ENCODE measurements around the gene PLCD3. TPM values are rescaled to one million over a fixed set of nuclear protein-coding genes. Genes with fewer than 3 reads are reported as not detected.
A peak's percentile ranks its signal among the peaks of the same experiment; 100 is the strongest.

The PLCD3 gene
- total and polyA plus RNA-seq, 2 of the 13 experiments (the other 11 are each of a cell fraction or from before 2014, with no cell fraction given), result 11.3 to 39.1 TPM

DNA sequence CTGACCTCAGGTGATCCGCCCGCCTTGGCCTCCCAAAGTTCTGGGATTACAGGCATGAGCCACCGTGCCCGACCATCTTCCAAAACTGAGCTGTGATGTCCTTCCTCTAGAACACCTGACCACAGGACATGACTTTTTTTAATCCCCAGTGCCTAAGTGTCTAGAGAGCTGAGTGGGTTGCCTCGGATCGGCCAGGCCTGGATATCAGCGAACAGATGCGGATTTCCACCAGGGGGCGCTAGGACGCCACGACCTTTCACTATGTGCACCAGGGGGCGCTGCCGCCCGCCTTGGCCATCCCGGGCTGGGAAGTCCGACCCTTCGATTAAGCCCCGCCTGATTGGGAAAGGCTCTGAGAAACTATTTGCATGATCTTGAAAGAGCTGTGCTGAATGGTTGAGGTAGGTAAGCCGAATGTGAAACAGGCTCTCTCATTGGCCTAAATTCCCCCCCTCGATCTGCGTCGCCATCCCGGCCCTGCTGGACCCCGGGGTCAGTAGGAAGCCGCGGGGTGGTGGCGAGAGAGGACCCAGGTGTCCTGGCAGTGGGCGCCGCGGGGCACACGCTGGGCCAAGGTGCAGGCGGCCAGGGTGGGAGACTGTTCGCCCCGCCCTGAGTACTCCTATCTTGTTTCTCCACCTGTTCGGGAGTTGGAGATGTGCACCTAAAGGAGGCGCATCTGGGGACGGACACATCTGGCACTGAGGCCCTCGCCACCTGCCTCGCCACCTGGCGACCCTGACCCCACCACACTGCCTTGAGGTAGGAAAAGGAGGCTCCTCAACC is 3.1 kb upstream of the PLCD3 start, which contains the start of gene ACBD4 (continued):
- TF ChIP-seq NR2F2 (IDR thresholded peaks at IDR 0.05; ENCODE audit: borderline replicate concordance, low read depth) (peak; percentile 69; the same call in 1 of the 2 replicates), ATF7-NPFF (CRISPR knock-in tag; IDR thresholded peaks at IDR 0.05; ENCODE audit: low read depth) (peak; percentile 87), KMT2B (CRISPR knock-in tag; IDR thresholded peaks at IDR 0.05) (peak; percentile 68; the same call in 1 of the 2 replicates), ZMYM3 (CRISPR knock-in tag; IDR thresholded peaks at IDR 0.05) (peak; percentile 90), AGO1 (IDR thresholded peaks at IDR 0.05; ENCODE audit: low read depth, low read length, poor library complexity, severe bottlenecking) (peak; percentile 86), GTF3A (CRISPR knock-in tag; conservative IDR thresholded peaks at IDR 0.05) (peak; percentile 57; the same call in 1 of the 2 replicates), ZNF776 (CRISPR knock-in tag; IDR thresholded peaks at IDR 0.05) (0 out of 2 replicates have a peak, but pooled peaks have one; percentile 47), HMGA1 (CRISPR knock-in tag; conservative IDR thresholded peaks at IDR 0.05) (no peak), CHD4 (IDR thresholded peaks at IDR 0.05; ENCODE audit: borderline replicate concordance, low read length) (peak; percentile 73; the same call in 1 of the 2 replicates), ZNF713 (CRISPR knock-in tag; IDR thresholded peaks at IDR 0.05) (0 out of 2 replicates have a peak, but pooled peaks have one; percentile 32), ZNF619 (CRISPR knock-in tag; IDR thresholded peaks at IDR 0.05) (peak; percentile 81; the same call in 1 of the 2 replicates), ZSCAN31 (CRISPR knock-in tag; IDR thresholded peaks at IDR 0.05; ENCODE audit: low read depth) (peak; percentile 98), RFXAP (CRISPR knock-in tag; IDR thresholded peaks at IDR 0.05; ENCODE audit: borderline replicate concordance) (peak; percentile 84; the same call in 1 of the 2 replicates), ZBTB7A (CRISPR knock-in tag; IDR thresholded peaks at IDR 0.05) (peak; percentile 97), ZEB1 (IDR thresholded peaks at IDR 0.05; ENCODE audit: insufficient replicate concordance, low read depth) (peak; percentile 93), ZNF746 (CRISPR knock-in tag; IDR thresholded peaks at IDR 0.05) (0 out of 2 replicates have a peak, but pooled peaks have one; percentile 48), FOSL2 (CRISPR knock-in tag; IDR thresholded peaks at IDR 0.05) (peak; percentile 74), ZNF724P (CRISPR knock-in tag; IDR thresholded peaks at IDR 0.05; ENCODE audit: borderline replicate concordance) (no peak), HES4 (CRISPR knock-in tag; IDR thresholded peaks at IDR 0.05; ENCODE audit: borderline replicate concordance) (peak; percentile 96)
- TF ChIP-seq, protein P1, sequence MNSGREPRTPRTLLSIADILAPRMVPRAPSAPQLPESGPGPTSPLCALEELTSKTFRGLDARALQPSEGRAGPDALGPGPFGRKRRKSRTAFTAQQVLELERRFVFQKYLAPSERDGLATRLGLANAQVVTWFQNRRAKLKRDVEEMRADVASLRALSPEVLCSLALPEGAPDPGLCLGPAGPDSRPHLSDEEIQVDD (CRISPR knock-in tag; IDR thresholded peaks at IDR 0.05; ENCODE audit: borderline replicate concordance), result peak; percentile 78; the same call in 1 of the 2 replicates
- TF ChIP-seq, protein P2, sequence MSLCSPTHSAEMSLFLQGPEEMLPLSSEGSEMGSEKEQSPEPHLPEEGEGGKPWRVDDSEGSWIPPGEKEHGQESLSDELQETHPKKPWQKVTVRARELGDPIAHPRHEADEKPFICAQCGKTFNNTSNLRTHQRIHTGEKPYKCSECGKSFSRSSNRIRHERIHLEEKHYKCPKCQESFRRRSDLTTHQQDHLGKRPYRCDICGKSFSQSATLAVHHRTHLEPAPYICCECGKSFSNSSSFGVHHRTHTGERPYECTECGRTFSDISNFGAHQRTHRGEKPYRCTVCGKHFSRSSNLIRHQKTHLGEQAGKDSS (CRISPR knock-in tag; IDR thresholded peaks at IDR 0.05; ENCODE audit: borderline replicate concordance, low read depth), result peak; percentile 79; the same call in 1 of the 2 replicates
- TF ChIP-seq, protein P3, sequence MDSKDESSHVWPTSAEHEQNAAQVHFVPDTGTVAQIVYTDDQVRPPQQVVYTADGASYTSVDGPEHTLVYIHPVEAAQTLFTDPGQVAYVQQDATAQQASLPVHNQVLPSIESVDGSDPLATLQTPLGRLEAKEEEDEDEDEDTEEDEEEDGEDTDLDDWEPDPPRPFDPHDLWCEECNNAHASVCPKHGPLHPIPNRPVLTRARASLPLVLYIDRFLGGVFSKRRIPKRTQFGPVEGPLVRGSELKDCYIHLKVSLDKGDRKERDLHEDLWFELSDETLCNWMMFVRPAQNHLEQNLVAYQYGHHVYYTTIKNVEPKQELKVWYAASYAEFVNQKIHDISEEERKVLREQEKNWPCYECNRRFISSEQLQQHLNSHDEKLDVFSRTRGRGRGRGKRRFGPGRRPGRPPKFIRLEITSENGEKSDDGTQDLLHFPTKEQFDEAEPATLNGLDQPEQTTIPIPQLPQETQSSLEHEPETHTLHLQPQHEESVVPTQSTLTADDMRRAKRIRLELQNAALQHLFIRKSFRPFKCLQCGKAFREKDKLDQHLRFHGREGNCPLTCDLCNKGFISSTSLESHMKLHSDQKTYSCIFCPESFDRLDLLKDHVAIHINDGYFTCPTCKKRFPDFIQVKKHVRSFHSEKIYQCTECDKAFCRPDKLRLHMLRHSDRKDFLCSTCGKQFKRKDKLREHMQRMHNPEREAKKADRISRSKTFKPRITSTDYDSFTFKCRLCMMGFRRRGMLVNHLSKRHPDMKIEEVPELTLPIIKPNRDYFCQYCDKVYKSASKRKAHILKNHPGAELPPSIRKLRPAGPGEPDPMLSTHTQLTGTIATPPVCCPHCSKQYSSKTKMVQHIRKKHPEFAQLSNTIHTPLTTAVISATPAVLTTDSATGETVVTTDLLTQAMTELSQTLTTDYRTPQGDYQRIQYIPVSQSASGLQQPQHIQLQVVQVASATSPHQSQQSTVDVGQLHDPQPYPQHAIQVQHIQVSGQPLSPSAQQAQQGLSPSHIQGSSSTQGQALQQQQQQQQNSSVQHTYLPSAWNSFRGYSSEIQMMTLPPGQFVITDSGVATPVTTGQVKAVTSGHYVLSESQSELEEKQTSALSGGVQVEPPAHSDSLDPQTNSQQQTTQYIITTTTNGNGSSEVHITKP (CRISPR knock-in tag; IDR thresholded peaks at IDR 0.05; ENCODE audit: low read depth), result peak; percentile 92
- TF ChIP-seq, protein P4, sequence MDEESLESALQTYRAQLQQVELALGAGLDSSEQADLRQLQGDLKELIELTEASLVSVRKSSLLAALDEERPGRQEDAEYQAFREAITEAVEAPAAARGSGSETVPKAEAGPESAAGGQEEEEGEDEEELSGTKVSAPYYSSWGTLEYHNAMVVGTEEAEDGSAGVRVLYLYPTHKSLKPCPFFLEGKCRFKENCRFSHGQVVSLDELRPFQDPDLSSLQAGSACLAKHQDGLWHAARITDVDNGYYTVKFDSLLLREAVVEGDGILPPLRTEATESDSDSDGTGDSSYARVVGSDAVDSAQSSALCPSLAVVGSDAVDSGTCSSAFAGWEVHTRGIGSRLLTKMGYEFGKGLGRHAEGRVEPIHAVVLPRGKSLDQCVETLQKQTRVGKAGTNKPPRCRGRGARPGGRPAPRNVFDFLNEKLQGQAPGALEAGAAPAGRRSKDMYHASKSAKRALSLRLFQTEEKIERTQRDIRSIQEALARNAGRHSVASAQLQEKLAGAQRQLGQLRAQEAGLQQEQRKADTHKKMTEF (CRISPR knock-in tag; IDR thresholded peaks at IDR 0.05), result peak; percentile 96
